Measurements from ENCODE around the gene MFSD2A.

MFSD2A gene

GRCh38 chr1:39922251-39922688, 32.7 kb upstream of the MFSD2A start:
- Histone ChIP-seq H3K27ac (no peak overlapping the region), H3K4me1 (no peaks in the 10 kb centered on the region), H3K9ac (no peak overlapping the region), H3K36me3 (ENCODE audit: control insufficient read depth, insufficient read depth, low read length) (no peaks in the 10 kb centered on the region), H3K4me2 (ENCODE audit: low read length) (no peak overlapping the region), H3K9me3 (ENCODE audit: control insufficient read depth, low read length) (no peaks in the 10 kb centered on the region), H3K27me3 (ENCODE audit: control insufficient read depth, insufficient read depth, low read length) (no peaks in the 10 kb centered on the region), H3K79me2 (no peaks in the 10 kb centered on the region), H3K4me3 (ENCODE audit: low read depth, low read length) (no peak overlapping the region), H2AFZ (no peak overlapping the region)
- TF ChIP-seq CTCF (IDR thresholded peaks at IDR 0.05): no peak

- H3K36me3 ChIP-seq (ENCODE audit: control insufficient read depth, insufficient read depth, low read length): no peaks in the 10 kb centered on the region
Measured at GRCh38 chr1:39925721-39926342, 29.1 kb upstream of the MFSD2A start.

GRCh38 chr1:39926343-39926793, 28.6 kb upstream of the MFSD2A start:
- Histone ChIP-seq H3K36me3 (ENCODE audit: control insufficient read depth, insufficient read depth, low read length) (no peaks in the 10 kb centered on the region), H3K4me2 (ENCODE audit: low read length) (no peak overlapping the region), H3K4me3 (ENCODE audit: low read depth, low read length) (no peak overlapping the region), H3K79me2 (no peaks in the 10 kb centered on the region), H3K9ac (no peak overlapping the region), H3K27ac (no peak overlapping the region), H3K4me1 (no peaks in the 10 kb centered on the region), H2AFZ (no peak overlapping the region), H3K9me3 (ENCODE audit: control insufficient read depth, low read length) (no peaks in the 10 kb centered on the region), H3K27me3 (ENCODE audit: control insufficient read depth, insufficient read depth, low read length) (no peaks in the 10 kb centered on the region)
- no peak for TF ChIP-seq CTCF (IDR thresholded peaks at IDR 0.05)

More at GRCh38 chr1:39925721-39926342, 29.1 kb upstream of the MFSD2A start:
- Histone ChIP-seq H3K4me1 (no peaks in the 10 kb centered on the region), H2AFZ (no peak overlapping the region), H3K27me3 (ENCODE audit: control insufficient read depth, insufficient read depth, low read length) (no peaks in the 10 kb centered on the region), H3K79me2 (no peaks in the 10 kb centered on the region), H3K4me3 (ENCODE audit: low read depth, low read length) (no peak overlapping the region), H3K27ac (no peak overlapping the region), H3K9me3 (ENCODE audit: control insufficient read depth, low read length) (no peaks in the 10 kb centered on the region), H3K4me2 (ENCODE audit: low read length) (no peak overlapping the region), H3K9ac (no peak overlapping the region)
- no peak for TF ChIP-seq CTCF (IDR thresholded peaks at IDR 0.05)

GRCh38 chr1:39926820-39927219, 28.1 kb upstream of the MFSD2A start:
- no peak overlapping the region for H3K9ac ChIP-seq
- H3K27ac ChIP-seq: no peak overlapping the region
- no peaks in the 10 kb centered on the region for H3K4me1 ChIP-seq

More at GRCh38 chr1:39926820-39927219, 28.1 kb upstream of the MFSD2A start:
- no peak for TF ChIP-seq CTCF (IDR thresholded peaks at IDR 0.05)
- H3K4me3 ChIP-seq (ENCODE audit: low read depth, low read length): no peak overlapping the region
- H3K27me3 ChIP-seq (ENCODE audit: control insufficient read depth, insufficient read depth, low read length): no peaks in the 10 kb centered on the region
- H3K36me3 ChIP-seq (ENCODE audit: control insufficient read depth, insufficient read depth, low read length): no peaks in the 10 kb centered on the region
- no peaks in the 10 kb centered on the region for H3K9me3 ChIP-seq (ENCODE audit: control insufficient read depth, low read length)
- no peak overlapping the region for H3K4me2 ChIP-seq (ENCODE audit: low read length)
- no peaks in the 10 kb centered on the region for H3K79me2 ChIP-seq
- H2AFZ ChIP-seq: no peak overlapping the region

Measured in parathyroid adenoma (tissue), 2 donors.